Ramos (cell line): ENCODE results near the gene SLC5A3.

Source experiments
- in situ Hi-C: fragments of 300-500 bp; cut with MboI; formaldehyde crosslinking; loops from one replicate; pipeline ENCODE4 v1.14.3; 2022; ENCODE audit warnings: low sequenced_read_pairs; ENCODE audit not compliant: unreplicated experiment

Gene SLC5A3

DNA sequence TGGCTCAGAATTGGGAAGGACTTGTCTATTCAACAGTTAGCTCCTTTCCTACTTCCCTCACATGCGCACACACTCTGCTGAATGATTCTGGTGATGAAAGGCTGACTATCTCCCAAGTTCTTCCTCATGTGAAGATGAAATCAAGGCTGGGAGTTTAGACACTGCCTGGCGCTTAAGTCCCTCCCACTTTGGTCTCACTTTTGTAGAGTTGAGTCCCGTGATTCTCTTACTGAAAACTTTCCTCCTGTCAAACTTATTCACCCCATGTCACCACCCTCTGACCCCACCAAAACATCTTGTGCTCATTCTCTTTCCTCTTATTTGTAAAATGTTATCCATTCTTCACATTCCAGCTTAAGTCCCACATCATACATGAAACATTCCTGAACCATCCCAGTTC, 8.4 kb upstream of the SLC5A3 start:
- in situ Hi-C loops, result no loop called here

DNA sequence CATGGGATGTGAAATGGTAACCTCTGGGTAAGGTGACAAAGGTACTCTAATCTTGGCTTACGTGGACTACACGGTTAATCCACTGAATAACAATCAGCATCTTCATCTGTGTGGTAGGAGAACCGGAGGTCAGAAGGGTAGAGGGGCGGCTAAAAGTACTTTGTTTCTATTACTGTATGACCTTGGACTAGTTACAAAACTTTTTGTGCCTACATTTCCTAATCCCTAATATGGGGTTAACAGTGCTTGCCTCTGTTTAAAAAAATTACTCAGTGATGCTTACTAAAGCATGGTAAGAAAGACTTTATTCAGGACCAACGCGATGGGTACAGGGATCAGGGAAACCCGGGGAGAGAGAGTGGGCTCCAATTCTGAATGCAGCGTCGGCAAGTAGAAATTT, 1.7 kb upstream of the SLC5A3 start:
- in situ Hi-C loops, result no loop called here

DNA sequence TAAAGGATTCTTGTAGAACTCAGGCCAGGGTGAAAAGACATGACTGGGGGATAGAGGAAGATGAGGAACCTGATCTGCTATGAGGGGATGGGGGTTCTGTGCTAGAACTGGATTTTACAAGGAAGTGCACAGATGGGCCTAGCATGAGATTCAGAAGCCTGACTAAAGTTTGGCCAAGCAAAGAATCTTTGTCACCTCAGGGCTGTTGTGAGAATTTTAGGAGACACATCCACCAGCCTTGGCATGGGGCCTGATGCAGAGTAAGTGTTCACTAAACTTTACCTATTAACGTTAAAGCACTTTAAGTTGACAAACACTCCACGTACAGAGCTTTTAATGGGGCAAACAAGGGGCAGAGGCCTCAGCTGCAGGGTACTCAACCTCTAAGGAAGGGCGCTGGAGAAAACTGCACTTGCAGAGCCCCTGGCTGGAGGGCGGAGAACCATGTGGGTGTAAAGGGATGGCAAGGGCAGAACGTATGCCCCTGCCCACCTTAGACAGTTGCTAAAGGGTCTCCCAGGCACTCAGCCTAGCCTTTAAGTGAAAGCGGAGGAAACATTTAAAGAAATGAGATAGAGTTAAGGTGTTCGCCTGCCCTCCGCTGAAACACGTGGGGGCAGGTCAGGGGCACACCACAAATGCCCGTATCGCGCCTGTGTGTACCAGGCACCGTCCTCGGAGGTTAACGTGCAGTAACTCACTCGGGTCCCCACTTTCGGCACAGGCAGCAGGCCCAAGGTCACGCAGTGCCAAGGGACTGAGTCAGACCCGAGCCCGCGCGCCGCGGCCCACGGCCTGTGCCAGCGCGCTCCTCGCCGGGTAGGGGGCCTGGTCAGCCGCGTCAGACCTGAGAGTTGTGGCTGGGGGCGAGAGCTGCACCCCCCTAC, 990 bp upstream of the SLC5A3 start:
- in situ Hi-C loops, result no loop called here

DNA sequence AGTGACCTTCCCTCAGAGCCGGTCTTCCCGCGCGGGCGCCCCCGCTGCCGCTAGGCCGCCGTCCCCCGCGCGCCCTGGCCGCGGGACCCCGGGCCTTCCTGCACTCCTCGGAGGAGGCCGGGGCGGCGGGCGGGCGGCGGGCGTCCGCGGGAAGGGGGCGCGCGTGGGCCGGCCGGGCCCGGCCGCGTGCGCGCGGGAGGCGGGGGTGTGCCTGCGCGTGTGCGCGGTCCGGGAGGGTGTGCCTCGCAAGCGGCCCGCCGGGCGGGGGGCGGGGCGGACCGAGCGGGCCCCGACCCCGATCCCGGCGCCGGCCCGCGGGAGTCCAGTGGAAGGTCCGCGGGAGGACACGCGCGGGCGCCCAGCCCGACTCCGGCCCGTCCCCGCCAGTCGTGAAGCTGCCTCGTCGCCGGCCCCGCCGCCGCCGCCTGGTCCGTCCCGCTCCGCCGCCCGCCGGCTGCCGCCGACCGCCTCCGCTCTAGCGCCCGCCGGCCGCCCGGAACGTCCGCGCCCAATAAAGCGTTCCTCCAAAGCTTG, 438 bp downstream of the SLC5A3 start:
- in situ Hi-C loops, result no loop called here

DNA sequence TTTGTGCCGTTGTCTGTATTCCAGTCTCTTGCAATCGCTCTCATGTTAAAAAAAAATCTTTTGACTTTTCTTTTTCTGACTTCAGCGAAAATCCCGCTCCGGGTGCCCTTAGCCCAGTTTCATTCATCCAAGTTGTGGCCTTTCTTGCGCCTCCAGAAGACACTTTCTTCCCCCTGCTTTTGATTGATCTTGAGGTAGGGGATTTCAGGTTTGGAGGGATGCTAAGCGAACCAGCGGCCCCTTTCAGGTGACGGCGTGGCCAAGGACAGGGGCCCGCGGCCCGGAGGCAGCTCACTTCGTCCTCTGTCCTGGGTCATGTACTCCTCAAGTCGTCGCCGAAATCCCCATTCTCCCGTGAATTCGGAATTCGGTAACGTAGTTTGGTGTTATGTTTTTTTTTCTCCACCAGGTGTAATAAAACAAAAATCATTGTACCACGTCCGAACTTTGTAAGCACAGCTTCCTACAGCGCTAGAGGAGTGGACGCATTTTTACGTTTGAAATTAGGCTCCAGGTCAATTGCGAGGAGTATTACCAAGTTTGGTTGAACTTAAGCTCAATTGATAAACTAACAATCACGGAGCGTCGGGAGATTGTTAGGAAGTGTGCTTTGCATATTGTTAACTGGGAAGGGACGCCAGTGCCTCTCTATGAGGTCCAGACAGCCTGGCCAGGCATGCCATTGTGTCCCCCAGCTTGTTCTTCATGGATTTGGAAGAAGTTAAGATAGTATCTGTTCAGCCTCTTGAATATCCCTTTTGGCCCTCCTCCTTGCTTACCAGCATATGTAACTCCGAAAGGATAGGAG, 1.1 kb downstream of the SLC5A3 start:
- in situ Hi-C loops, result no loop called here

DNA sequence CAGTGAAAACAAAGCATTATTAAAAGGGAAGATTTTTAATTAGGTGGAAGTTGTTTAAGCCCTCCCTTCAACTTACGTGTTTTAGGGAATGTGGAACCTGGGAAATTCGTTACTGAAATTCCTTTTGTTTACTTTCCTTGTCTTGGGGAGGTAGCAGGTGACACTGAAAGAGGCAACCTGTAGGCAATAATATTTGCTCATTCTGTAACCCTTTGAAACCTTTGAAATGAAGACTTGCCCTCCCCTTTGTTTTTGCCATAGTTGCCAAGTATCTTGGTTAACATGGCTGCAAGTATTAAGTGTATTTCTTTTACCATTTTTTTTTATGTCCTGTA, 1.7 kb downstream of the SLC5A3 start:
- in situ Hi-C loops, result no loop called here

DNA sequence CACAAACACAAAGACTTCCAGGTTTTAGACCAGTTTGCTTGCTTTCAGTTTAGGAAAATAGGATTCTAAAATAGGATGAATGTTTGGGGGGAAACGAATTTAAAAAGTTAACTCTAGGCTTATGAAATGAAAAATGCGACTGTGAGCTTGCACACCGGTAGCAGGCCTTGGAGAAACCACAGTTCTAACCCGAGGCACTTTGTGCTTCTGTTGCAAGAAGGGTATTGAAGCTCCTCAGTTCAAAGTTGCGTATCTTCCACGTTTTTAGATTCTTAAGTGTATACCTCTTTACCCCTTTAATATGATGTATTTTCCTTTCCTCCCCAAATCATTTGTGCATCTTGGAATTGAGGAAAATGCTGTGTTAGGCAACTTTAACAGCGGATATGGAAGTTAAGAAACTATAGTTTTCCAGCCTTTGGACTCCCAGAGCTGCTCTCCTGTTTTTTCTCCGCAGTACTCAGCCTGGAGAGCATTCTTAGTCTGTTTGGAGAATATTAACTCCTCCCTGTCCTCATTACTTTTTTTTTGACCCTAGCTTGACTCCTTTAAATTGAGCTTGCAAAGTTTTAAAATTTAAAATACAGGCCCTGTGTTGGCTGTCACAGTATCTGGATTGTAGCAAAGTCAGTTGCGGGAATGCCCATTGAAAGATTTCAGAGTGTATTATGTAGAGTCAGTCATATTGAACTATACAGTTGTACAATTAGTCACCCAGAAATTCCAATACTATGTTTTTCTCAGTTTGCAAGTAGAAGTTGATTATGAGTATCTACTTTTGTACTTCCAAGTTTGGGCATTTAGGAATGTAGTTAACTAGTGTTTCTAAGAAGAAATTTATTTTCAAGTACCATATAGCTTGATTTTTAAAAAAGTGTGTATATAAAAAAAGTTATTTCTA, 2.6 kb downstream of the SLC5A3 start:
- in situ Hi-C loops, result no loop called here

DNA sequence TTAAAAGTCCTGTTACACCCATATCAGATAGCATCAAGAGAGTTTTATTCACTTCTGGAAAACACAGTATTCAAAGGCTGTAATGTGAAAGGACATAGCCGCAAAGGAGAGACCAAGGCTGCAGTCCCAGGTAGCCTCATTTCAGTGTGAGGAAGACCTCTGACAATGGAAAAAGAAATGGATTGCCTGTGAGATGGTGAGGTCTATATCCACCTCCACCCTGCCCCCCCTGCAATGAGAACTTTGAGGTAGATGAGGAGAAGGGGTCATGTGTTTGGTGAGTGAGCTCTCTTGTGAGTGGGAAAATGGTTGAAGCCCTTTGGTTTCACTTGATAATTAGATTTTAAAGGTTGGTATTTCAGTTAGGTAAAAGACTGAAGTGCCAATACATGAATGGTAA, 3.5 kb downstream of the SLC5A3 start:
- in situ Hi-C loops, result no loop called here

DNA sequence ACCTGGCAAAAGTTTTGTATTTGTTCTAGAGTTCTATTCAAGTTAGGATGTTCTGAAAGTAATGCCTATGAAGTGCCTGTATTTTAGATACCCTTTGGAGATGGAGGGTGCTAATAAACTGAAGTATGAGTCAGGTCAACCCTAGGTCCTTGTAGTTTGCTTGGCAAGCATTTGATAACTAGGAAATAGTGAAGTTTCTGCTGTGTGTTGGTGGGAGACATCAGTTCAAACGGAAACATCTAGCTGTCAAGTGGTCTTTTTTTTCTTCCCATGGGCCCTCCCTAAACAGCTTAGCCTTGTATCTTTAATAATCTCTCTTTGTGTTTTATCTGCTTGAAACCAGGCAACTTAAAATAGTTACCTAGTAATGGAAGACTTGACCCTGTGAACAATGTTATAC, 4.5 kb downstream of the SLC5A3 start:
- in situ Hi-C loops, result no loop called here

DNA sequence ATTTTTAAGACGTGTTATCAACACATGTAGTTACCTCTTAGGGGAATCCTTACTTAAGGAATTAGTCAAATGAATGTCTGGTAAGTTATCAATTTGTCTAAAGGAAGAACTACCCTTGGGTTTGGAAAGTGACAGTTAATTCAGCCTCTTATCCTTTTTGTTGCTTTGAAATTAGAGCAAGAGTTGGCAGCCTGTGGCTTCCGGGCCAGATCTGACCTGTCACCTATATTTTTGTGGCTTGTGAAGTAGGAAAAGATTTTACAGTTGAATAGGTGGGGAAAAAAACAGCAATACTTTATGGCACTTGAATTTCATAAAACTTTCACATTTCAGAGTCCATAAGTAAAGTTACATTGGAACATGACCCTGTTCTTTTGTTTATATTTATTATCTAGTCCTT, 5.5 kb downstream of the SLC5A3 start:
- in situ Hi-C loops, result no loop called here

DNA sequence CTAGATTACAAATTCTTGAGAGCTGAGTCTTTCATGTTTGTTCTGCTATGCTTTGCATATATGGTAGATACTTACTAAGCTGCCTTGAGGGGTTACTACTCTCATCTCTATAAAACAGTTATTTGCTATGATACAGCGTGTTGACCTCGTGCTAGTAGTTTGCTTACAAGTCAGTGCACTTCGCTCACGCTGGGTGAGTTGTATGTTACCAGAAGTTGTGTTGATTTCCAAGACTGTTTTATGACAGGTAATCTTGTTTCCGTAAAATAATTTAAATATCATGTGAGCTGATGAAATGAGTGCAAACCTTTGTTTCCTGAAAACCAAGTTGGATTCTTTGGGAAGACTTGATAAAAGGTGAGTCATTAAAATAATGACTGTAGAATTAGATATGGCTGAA, 7.3 kb downstream of the SLC5A3 start:
- in situ Hi-C loops, result no loop called here

DNA sequence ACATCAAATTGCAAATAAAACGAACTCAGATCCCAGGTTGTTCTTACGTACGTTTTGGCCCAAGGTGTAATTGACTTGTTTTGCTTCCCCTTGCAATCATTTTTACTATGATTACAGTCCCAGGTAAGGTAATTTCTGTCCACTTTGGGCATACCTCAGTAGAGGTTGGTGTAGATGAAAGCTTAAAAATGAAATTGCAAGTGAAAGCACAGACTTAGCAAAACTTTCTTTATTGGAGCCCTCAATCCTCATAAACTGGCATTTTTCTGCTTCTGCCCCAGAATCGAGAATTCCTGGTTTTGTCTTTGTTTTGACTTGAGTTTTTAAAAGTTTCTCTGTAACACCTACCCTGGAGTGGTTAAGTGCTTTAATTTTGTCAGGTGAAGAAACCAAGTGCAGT, 9.4 kb downstream of the SLC5A3 start:
- in situ Hi-C loops, result no loop called here

DNA sequence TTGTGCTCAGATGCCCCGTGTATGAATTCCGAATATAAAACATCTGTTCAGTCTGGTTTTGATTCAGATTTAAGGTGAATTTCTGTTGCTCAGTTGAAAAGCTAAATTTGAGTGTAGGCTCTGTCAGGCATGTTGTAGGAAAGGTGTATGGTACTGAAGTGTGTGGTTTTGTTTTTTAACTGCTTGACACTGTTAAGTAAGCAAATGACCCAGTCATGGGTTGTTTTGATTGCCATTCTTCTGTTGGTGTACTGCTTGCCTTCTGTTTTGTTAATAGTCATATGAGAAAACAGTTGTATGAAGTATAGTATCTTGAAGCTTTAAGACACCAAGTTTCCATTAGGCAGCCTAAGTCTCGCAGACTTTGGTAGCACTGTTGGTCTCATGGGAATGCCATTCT, 10.0 kb downstream of the SLC5A3 start:
- in situ Hi-C loops, result no loop called here

DNA sequence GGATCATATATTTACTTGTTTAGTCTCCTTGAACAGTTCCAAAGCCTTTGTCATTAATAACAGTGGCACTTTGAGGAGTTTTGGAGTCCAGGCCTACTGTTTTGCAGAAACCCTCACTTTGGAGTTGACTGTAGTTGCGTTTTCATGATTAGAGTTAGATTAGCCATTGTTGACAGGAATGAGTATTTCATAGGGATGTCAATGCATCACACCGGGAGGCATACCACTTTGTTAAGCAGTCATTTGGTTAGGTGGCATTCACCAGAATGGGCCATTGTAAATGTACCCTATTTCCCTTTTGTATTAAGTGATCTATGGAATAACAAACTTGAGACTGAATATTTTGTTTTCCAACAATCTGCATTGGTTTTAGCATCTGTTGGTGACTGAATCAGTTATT, 11.8 kb downstream of the SLC5A3 start:
- in situ Hi-C loops, result no loop called here

DNA sequence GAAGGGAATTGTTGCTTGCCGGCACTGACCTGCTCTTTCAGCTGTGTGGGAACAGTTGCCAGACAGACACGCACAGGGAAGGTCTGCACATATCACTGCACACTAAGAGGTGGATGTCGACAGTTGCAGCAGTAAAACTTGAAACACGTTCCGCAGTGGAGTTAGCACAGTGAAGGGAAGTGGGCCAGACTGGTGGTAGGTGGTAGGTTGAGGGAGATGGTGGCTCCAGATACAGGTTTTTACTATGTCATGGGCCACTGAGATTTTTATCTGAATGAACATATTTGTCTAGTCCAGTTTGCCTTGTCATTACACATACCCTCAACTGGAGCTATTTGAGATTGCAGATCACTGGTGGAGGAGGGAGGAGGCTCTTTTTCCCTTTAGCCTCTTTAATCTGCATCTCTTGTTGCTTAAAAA, 13.5 kb downstream of the SLC5A3 start:
- in situ Hi-C loops, result no loop called here

DNA sequence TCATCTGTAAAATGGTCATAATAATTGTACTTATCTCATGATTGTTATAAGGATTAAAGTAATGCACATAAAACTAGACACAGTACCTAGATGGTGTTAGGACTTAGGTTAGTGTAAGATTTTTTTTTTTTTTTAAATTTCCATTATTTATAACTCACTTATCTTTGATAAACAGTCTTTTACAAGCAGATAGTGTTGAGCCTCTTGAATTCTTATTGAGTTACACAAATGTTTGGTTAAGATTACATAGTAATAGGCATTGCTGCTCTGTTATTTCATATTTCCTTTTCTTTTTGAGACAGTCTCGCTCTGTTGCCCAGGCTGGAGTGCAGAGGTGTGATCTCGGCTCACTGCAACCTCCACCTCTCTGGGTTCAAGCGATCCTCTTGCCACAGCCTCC, 15.4 kb downstream of the SLC5A3 start:
- in situ Hi-C loops, result no loop called here

DNA sequence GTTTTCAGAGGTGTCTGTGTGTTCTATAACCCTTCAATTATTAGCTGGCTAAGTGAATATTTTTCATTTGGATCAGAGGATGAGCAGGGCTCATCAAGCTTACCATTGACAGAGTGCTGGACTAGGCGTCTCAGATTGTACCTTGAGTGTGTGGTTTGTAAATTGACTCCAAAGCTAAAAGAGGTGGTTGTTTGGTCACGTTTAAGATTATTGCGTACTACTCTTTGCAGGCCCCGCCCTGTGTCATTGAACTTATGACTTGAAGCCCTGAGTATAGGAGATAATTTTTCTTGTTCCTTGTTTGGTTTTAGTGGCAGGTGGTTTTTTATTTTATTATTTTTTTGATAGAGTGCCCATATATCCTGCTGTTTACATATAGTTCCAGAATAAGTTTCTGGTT, 17.7 kb downstream of the SLC5A3 start:
- in situ Hi-C loops, result no loop called here

DNA sequence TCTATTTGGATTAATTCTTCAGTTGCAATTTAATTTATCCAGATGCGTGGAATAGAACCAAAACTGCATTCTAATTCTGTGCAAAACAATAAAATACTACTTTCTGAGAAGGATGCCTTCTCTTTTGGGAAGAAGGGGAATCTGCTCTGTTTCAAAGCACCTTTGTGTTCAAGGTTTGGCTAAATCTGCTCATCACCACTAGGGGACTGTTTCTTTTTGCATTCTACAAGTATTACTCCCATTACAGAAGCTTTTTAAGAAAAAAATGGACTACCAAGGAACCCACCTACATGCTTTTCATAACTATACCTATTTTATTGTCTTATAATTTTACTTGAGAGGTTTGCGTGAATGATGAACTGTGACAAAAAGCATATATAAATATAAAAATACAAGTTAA, 18.2 kb downstream of the SLC5A3 start:
- in situ Hi-C loops, result no loop called here

DNA sequence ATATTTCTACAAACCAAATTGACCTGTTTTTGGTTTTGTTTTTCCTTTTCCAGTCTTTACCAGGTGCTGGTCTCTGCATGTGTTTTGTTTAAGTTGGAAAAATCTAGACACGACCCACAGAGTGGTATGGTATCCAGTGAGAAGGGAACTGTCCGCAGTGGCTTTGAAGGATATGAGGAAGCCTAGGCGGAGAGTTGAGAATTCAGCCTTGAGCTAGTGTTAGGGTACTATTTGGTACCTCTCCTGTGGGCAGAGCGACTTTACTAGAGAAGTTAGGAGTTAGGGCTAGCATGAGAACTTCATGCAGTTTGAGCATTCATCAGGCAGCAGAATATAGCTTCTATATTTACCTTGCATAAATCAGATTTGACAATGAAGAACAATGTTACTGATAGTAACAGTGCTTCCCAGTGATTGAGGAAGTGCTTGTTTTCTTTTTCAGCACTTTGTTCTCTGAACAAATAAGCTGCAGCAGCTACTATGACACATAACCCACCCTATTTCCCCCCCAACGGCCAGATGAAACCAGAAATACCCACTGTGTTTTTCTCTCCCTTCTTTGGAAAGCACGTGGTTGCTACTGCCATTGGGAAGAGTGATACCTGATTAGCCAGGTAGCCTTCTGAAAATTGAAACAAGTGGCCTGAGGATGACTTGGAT, 19.0 kb downstream of the SLC5A3 start:
- in situ Hi-C loops, result no loop called here

DNA sequence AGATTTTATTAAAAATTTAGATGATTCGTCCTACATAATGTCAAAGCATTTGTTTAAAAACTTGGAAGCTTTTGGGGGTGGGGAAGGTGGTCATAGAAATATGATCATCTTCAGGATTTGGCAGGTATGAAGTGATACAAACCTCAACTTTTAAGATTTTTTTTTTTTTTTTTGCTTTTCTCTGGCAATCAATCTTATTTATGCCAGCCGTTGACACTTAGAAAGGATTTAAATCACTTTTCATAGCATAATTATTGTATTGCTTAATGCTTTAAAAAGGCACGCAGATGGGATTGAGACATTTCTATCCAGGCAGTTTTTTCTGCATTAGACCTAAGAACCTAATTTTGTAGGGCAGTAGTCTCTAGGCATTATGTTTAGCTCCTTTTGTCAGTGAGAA, 19.7 kb downstream of the SLC5A3 start:
- in situ Hi-C loops, result no loop called here
